ENCODE data around the gene TMEM52.

TMEM52 gene

GRCh38 chr1:1918901-1919303 lies at the start of gene TMEM52:
TSS of gene TMEM52 (minus strand) at chr1:1919279. CDS start at chr1:1919265, 14 bp downstream.
- no peak for DNase-seq (ENCODE audit: low read depth)

- DNase-seq (ENCODE audit: low read depth): no peak
Observed at GRCh38 chr1:1967879-1968278, 48.8 kb upstream of the TMEM52 start.

- no peak for DNase-seq (ENCODE audit: low read depth)
Observed at GRCh38 chr1:1967151-1967550, 48.1 kb upstream of the TMEM52 start.

- DNase-seq (ENCODE audit: low read depth): no peak
Observed at GRCh38 chr1:1966071-1966740, 47.1 kb upstream of the TMEM52 start.

DNA sequence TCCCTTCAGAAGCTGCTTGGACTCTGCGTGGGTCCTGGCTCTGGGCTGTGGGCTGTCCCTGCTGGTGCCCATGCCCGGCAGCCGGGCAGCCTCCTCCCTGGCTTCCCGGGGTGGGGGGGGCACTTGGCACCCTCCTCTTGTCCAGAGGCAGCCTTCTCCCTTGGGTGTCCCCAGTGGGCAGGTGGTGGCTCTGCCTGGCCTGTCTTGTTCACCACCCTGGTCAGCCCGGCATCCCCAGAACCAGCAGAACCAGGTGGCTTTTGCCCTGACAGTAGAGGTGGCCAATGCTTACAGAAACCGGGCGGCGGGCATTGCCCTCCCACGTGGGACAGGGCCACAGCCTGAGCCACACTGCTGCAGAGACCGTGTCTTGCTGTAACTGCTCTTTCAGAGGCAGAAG lies 46.5 kb upstream of the TMEM52 start:
- DNase-seq (ENCODE audit: low read depth): no peak

- no peak for DNase-seq (ENCODE audit: low read depth)
Observed at GRCh38 chr1:1964811-1965210, 45.7 kb upstream of the TMEM52 start.

DNA sequence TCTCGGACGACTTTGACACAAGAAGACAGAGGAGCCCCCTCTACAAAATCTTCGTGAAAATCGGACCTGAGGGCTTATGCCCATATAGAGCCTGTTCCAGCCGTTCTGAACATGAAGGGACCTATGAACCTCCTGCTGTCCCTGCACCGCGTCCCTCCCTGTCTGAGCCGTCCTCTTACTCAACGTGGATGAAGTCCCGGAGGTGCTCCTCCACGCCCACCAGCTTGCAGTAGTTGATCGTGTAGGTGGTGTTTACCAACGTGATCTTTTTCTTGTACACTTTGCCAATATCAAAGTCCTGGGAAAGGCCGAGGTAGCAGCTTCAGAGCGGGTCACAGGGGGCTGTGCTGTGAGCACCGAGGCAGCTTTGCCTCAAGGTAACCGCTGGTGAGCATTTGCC lies 44.5 kb upstream of the TMEM52 start:
- DNase-seq (ENCODE audit: low read depth): no peak

DNA sequence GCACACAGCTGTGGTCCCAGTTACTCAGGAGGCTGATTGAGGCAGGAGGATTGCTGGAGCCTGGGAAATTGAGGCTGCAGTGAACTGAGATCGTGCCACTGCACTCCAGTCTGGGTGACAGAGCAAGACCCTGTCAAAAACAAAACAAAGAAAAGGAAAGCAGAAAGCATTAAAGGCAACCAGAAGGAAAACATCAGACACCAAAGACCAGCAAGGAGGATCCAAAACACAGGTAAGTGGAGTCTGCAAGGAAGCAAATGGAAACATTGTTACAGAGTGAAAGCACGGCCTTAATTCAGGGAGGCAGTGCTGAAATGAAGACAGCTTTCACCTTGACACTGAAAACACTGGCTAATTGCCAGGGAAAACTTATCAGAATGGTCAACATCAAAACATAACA lies 43.7 kb upstream of the TMEM52 start:
- DNase-seq (ENCODE audit: low read depth): no peak

DNA sequence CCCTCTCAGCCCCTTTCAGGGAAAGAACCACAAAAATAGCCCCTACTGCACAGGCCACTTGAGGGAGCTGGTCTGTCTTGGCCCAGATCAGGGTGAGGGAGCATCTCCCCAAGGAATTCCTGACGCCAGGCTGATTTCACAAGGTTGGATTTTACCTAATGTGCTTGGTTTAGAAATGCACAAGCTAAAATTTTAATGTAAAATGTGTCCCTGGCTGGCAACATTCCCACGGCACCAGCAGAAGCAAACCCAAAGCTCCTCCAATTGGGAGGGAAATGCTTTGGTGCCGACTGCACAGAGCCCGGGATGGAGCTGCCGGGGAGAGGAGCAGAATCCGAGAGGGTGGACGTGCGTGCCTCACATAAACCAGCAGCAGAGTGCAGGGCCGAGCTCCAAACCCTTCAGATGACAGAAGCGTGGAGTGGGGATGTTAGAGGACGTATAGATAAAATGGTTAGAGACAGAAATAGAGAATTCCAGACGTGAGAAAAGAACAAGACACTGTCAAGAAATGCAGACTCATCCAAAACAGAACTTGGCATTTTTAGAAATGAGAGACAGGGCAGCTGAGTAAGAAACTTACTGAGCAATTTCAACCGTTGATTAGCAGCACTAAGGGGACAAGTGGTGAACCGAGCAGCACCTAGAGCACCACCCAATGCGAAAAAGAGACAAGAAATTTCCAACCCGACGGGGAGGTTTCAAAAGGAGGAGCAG lies 41.6 kb upstream of the TMEM52 start:
- DNase-seq (ENCODE audit: low read depth): no peak

- DNase-seq (ENCODE audit: low read depth): peak; percentile 38
Observed at GRCh38 chr1:1959840-1960479, 40.9 kb upstream of the TMEM52 start.

- no peak for DNase-seq (ENCODE audit: low read depth)
Observed at GRCh38 chr1:1959459-1959839, 40.4 kb upstream of the TMEM52 start.

DNA sequence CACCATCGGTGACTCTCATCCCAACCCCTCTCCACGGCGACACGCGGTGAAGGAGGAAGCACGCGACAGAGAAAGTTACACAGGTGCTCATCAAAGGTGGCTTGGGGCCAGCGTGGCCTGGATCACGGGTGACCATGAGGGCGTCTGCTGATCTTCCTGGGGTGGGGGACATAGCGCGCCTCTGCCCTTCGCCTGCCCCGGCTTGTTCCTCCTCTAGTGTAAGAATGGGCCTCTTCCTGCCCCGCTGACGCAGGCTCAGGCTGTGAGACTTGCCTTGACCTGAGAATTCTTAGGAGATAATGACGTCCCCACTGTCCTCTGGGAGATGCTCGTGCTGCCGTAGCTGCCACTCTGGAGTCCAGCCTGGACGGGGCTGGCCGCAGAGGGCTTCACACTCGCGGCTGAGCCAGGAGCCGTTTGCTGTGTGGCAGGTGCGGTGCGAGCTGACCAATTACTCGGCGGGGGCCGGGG lies 39.0 kb upstream of the TMEM52 start:
- DNase-seq (ENCODE audit: low read depth): no peak

DNA sequence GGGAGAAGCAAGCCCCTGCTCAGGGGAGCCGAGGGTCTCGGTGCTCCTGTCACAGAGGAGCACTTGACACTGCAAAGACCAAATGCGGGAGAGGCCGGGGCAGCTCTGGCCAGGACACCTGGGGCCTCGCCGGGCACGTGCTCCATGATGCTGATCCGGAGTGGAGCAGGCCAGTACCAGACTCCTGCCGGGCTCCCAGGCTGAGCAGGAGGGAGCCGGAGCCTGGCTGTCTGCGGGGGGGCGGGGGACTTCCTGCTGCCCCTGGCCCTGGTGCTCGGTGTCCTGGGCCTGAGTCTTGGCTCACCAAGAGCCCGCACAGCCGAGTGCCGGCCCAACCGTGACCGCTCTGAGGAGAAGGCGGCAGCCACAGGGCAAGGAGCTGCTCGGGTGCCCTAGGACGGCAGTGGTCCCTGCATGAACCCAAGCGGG lies 38.5 kb upstream of the TMEM52 start:
- DNase-seq (ENCODE audit: low read depth): no peak

DNA sequence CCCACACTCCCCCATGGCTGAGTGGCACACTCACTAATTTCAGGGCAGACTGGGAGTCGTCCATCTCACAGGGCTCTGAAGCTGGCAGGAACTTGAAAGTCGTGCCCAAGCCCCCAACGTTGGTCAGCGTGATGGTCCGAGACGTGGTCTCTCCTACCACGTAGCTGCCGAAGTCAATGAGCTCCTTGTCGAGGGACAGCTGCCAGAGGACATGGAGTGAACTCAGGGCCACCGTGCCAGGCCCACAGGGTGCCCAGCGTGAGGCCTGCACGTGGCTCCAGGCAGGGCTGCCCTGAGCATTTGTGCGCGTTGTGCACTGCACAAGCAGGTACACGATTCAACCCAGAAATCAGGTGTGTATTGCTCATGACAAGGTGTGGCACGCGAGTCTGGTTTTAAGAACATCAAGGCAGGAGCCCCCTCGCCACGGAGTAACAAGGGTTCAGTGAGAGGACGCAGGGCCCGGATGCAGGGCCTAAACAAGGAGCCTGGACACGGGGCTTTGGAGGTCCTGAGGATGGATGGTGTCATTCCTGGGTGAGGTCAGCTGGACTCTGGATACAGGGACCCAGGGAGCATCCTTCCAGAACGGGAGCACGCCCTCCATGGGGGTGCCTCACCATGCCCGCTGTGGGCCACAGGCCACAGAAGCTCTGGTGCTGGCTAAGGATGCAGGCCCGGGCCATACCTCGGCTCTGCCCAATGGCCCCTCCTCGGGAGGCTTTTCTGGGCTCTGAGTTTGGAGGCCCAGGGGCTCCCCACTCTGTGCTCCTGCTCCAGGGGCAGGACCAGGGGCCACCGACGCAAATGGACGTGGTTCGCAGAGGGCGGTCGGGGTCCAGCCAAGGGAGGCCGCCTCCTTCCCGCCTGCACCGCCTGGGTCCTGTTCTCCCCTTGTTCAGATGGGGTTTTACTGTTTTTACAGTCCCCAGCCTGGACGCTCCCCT lies 37.8 kb upstream of the TMEM52 start:
- no peak for DNase-seq (ENCODE audit: low read depth)

DNA sequence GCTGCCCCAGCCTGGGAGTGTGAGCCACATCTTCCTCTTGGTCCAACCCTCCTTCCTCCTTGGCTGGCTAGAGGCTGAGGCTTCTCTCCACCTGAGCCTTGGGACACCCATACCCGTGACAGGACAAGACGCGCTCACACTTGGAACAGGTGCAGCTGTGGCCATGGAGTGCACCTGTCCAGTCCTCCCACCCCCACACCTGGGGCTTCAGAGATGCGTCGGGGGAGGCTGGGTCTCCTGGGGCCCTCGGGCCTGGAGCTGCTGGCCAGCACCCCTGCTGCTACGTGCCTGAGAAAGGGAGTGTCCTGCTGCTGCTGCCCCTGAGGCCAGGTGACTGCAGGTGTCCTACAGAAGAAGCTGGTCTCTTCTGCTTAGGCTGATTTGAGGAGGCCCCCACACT lies 37.0 kb upstream of the TMEM52 start:
- DNase-seq (ENCODE audit: low read depth): no peak

GRCh38 chr1:1955621-1956094 lies 36.6 kb upstream of the TMEM52 start:
- no peak for DNase-seq (ENCODE audit: low read depth)

DNA sequence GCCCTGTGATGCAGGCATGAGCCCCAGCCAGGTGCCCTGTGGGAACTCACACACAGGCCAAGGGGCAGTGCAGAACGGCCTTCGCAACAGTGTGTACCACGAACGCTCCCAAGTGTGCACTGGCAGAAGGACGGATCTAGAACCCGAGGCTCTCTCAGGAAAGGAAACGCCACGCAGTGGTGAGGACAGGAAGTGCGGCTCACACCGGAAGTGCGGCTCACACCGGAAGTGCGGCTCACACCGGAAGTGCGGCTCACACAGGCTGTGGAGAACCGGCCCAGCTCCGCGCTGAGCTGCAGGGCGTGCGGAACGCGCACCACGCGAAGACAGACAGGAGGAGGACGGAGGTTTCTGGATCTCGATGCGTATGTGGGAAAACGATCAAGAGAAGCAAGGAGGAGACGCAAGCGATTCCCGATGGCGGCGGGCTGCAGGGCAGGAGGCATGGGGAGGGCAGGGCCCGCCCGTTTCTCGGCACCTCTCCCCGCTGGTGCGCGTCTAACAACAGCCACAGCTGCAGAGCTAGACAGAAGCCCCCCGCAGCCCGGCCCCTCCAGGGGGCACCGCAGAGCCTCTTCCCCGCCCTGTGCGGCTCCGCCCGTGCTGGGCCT lies 35.9 kb upstream of the TMEM52 start:
- no peak for DNase-seq (ENCODE audit: low read depth)

DNA sequence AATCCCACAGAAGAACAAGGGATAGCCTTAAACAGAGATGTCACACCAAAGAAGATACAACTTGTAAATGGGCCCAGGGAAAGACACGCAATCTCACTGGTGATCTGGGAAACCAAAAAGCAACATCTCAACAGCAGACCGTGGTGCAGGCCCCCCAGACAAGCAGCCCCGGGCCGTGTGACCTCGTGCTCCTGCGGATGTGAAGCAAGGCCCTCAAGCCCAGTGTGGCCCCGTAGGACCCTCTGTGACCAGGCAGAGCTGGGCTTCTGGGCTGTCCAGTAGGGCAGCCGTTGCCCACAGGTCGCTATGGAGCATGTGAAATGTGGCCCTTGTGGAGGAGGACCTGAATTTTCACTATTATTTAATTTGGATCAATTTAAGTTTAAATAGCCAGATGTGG lies 34.9 kb upstream of the TMEM52 start:
- DNase-seq (ENCODE audit: low read depth): no peak

- DNase-seq (ENCODE audit: low read depth): no peak
Observed at GRCh38 chr1:1950940-1951339, 31.9 kb upstream of the TMEM52 start.

GRCh38 chr1:1948783-1949182 lies 29.7 kb upstream of the TMEM52 start:
- DNase-seq (ENCODE audit: low read depth): no peak

DNA sequence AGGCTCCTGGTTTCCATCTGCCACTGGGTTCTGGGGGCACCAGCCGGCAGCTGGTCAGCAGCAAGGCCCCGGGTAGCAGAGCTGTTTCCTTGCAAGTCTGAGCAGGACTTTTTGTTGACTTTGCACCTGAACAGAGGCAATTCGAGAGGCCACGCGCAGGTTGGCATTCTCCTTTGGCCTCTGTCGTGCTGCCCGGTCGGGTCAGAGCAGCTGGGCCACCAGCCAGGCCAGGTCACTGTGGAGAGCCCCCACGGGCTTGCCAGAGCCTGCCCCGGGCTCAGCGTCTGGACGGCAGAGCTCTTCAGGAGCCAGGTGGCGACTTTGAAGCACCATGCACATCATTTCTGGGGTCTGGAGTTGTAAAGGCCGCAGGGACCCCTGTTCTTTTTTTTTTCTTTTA lies 28.4 kb upstream of the TMEM52 start:
- DNase-seq (ENCODE audit: low read depth): no peak

GRCh38 chr1:1946540-1946939 lies 27.5 kb upstream of the TMEM52 start:
- no peak for DNase-seq (ENCODE audit: low read depth)

Data from activated T-helper 1 cell treated with Interleukin-2 at 50 U/mL for 16 hours (primary cell).